T-helper 2 cell treated with Interferon-gamma antibody and Interleukin-4, amounts not matched to agents 5 μg/mL and 100 μg/mL, for 36 hours (primary cell): ENCODE results near the gene MAP3K4.

Experiments used
- DNase-seq: peaks from one replicate; pipeline ENCODE4 v3.0.0; 2021; ENCODE audit warnings: low spot score
- H3K27ac Mint-ChIP-seq: one replicate; pipeline ENCODE4 v1.8.0; 2021; ENCODE audit warnings: mild to moderate bottlenecking, mixed read lengths
- H3K27me3 Mint-ChIP-seq: one replicate; pipeline ENCODE4 v1.8.0; 2021; ENCODE audit warnings: low read depth, mixed read lengths
- H3K36me3 Mint-ChIP-seq: one replicate; pipeline ENCODE4 v1.8.0; 2021; ENCODE audit warnings: low read depth, mixed read lengths
- H3K4me1 Mint-ChIP-seq: one replicate; pipeline ENCODE4 v1.8.0; 2021; ENCODE audit warnings: low read depth, mixed read lengths
- H3K4me3 Mint-ChIP-seq: one replicate; pipeline ENCODE4 v1.8.0; 2022; ENCODE audit warnings: mild to moderate bottlenecking, moderate library complexity, mixed read lengths
- H3K9me3 Mint-ChIP-seq: one replicate; pipeline ENCODE4 v1.8.0; 2021; ENCODE audit warnings: mixed read lengths

The MAP3K4 gene

GRCh38 chr6:161161121-161161520 lies 169.6 kb downstream of the MAP3K4 start:
- Mint-ChIP-seq H3K27me3 (no peaks in the 10 kb centered on the region), H3K36me3 (peaks cover 18% of the 10 kb centered on the region), H3K4me3 (no peak overlapping the region)

GRCh38 chr6:161161889-161162624 lies 170.5 kb downstream of the MAP3K4 start:
- no peak overlapping the region for H3K27ac Mint-ChIP-seq
- peaks cover 15% of the 10 kb centered on the region for H3K36me3 Mint-ChIP-seq
- no peak overlapping the region for H3K4me3 Mint-ChIP-seq
- no peaks in the 10 kb centered on the region for H3K4me1 Mint-ChIP-seq
- no peaks in the 10 kb centered on the region for H3K27me3 Mint-ChIP-seq
- DNase-seq: no peak
- H3K9me3 Mint-ChIP-seq: peaks cover 1% of the 10 kb centered on the region

More at GRCh38 chr6:161161121-161161520, 169.6 kb downstream of the MAP3K4 start:
- H3K4me1 Mint-ChIP-seq: no peaks in the 10 kb centered on the region
- peaks cover 5% of the 10 kb centered on the region for H3K9me3 Mint-ChIP-seq
- no peak for DNase-seq
- H3K27ac Mint-ChIP-seq: no peak overlapping the region

DNA sequence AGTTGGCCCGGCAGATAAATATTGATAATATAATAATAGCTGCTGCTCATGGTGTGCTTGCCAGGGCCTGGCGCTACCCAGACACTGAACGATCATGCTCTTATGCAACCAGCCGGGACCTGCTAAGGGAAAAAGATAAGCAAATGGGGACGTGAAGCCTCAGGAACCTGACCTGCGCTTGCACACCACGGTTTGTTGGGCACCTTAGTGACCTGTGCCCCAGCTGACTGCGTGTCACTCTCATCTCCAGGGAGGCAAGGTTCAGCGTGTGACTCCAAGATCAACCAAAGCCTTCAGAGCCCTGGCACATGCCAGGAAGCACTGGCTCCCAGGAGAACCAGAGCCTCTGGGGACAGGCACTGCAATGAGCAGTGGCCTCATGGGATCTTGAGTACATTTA lies 171.2 kb downstream of the MAP3K4 start:
- Mint-ChIP-seq H3K9me3 (no peaks in the 10 kb centered on the region), H3K36me3 (peaks cover 13% of the 10 kb centered on the region), H3K27me3 (no peaks in the 10 kb centered on the region), H3K4me1 (no peaks in the 10 kb centered on the region), H3K27ac (no peak overlapping the region), H3K4me3 (no peak overlapping the region)
- no peak for DNase-seq

GRCh38 chr6:161163466-161164181 lies 172.1 kb downstream of the MAP3K4 start:
- no peak for DNase-seq
- Mint-ChIP-seq H3K27ac (no peak overlapping the region), H3K36me3 (peaks cover 9% of the 10 kb centered on the region), H3K27me3 (no peaks in the 10 kb centered on the region), H3K4me1 (no peaks in the 10 kb centered on the region), H3K4me3 (no peak overlapping the region), H3K9me3 (no peaks in the 10 kb centered on the region)

GRCh38 chr6:161164182-161164625 lies 172.6 kb downstream of the MAP3K4 start:
- Mint-ChIP-seq H3K4me1 (no peaks in the 10 kb centered on the region), H3K9me3 (no peaks in the 10 kb centered on the region), H3K27me3 (no peaks in the 10 kb centered on the region), H3K4me3 (no peak overlapping the region), H3K27ac (no peak overlapping the region), H3K36me3 (peaks cover 9% of the 10 kb centered on the region)
- no peak for DNase-seq

GRCh38 chr6:161166176-161166575 lies 174.6 kb downstream of the MAP3K4 start:
- no peaks in the 10 kb centered on the region for H3K4me1 Mint-ChIP-seq
- no peak for DNase-seq
- H3K27me3 Mint-ChIP-seq: no peaks in the 10 kb centered on the region
- H3K27ac Mint-ChIP-seq: no peak overlapping the region
- no peak overlapping the region for H3K4me3 Mint-ChIP-seq
- peaks cover 5% of the 10 kb centered on the region for H3K36me3 Mint-ChIP-seq
- no peaks in the 10 kb centered on the region for H3K9me3 Mint-ChIP-seq

GRCh38 chr6:161166677-161167076 lies 175.1 kb downstream of the MAP3K4 start:
- DNase-seq: no peak
- Mint-ChIP-seq H3K4me1 (no peaks in the 10 kb centered on the region), H3K4me3 (no peak overlapping the region), H3K27ac (no peak overlapping the region), H3K36me3 (peaks cover 5% of the 10 kb centered on the region), H3K27me3 (no peaks in the 10 kb centered on the region), H3K9me3 (no peaks in the 10 kb centered on the region)
